Transverse colon (tissue), 4 donors: ENCODE measurements around the gene DNAJA3. TPM values are rescaled to one million over a fixed set of nuclear protein-coding genes. Genes with fewer than 3 reads are reported as not detected.
"Not testable (repeated sequence)": the region's sequence is repeated elsewhere in the genome, so short reads cannot be mapped to it uniquely, and the experiment has no call there.

ENCODE experiments used
- DNase-seq: peaks from one replicate; pipeline ENCODE4 v3.0.0-alpha.2; 2019
- H3K27ac ChIP-seq, 4 donors: fragments of 200-600 bp; sonication (generic); 2 replicates each; pipeline ENCODE4 v1.5.1; 2016 to 2018; ENCODE audit warnings: inconsistent platforms in 4 of 4
- H3K27me3 ChIP-seq: fragments of 200-600 bp; sonication (generic); 2 replicates; pipeline ENCODE4 v1.5.1; 2017; ENCODE audit warnings: inconsistent platforms
- H3K36me3 ChIP-seq, 4 donors: fragments of 200-600 bp; sonication (generic); 2 replicates each; pipeline ENCODE4 v1.5.1; 2017 to 2019; ENCODE audit warnings: inconsistent platforms in 4 of 4
- H3K4me1 ChIP-seq, 4 donors: fragments of 200-600 bp; sonication (generic); 2 replicates each; pipeline ENCODE4 v1.5.1; 2017 to 2020; ENCODE audit warnings: inconsistent platforms in 4 of 4
- H3K4me3 ChIP-seq, 4 donors: fragments of 200-600 bp; sonication (generic); 1 replicate in 1 of 4; 2 replicates in 3 of 4; pipeline versions ENCODE4 v1.5.1 to v1.6.1; 2017 to 2019; ENCODE audit warnings: inconsistent platforms in 4 of 4
- H3K9me3 ChIP-seq, 2 donors: fragments of 200-600 bp; sonication (generic); 2 replicates each; pipeline ENCODE4 v1.5.1; 2017 to 2019; ENCODE audit warnings: inconsistent platforms in 2 of 2
- EP300 ChIP-seq: sonication (generic); formaldehyde crosslinking; IDR thresholded peaks from one replicate; pipeline ENCODE4 v1.6.1; 2017; ENCODE audit warnings: antibody characterized with exemption, low read depth
- POLR2A ChIP-seq: fragments of 450-650 bp; IDR thresholded peaks from one replicate; pipeline ENCODE4 v1.6.1; 2016; ENCODE audit warnings: antibody characterized with exemption, mild to moderate bottlenecking, moderate library complexity
- POLR2AphosphoS5 ChIP-seq, 3 donors: sonication (generic); formaldehyde crosslinking; IDR thresholded peaks; one replicate each; pipeline ENCODE4 v1.6.1; 2016; ENCODE audit warnings: antibody characterized with exemption in 3 of 3
- WGBS, 2 donors: methylation state at CpG; one replicate each; pipeline ENCODE4 v1.1.5; 2018; ENCODE audit warnings: low coverage in 1 of 2; 5-methylcytosine and 5-hydroxymethylcytosine counted together
- in situ Hi-C, 4 donors: fragments of 200-750 bp; cut with MboI; loops; one replicate each; pipeline versions ENCODE4 v1.15.0 to v1.15.1; 2017; ENCODE audit warnings: low sequenced_read_pairs in 3 of 4, low pct_ligation_motif_present in 1 of 4, low pct_unique_long_range_greater_than_20kb in 1 of 4
- intact Hi-C: fragments of 100-400 bp; cut with DNase I; formaldehyde crosslinking; loops from one replicate; pipeline ENCODE4 v1.15.1; 2023; ENCODE audit warnings: low total_unique reads
- total RNA-seq, 4 donors: library from RNA; depleted of rRNA; stranded (reverse); fragments of >200 nt; gene quantifications; one replicate each; pipeline ENCODE4 v1.1.0, GENCODE V29; 2016
- TF ChIP-seq, protein P1 (sequence below), 5 experiments: fragments of 200-600 bp in 3 of 5; fragments of 450-650 bp in 2 of 5; sonication (generic) in 3 of 5; IDR thresholded peaks; 1 replicate in 2 of 5; 2 replicates in 3 of 5; pipeline ENCODE4 v1.5.1; 2016 to 2017; ENCODE audit warnings: antibody characterized with exemption in 5 of 5, inconsistent platforms in 3 of 5, mild to moderate bottlenecking in 2 of 5, moderate library complexity in 1 of 5

Gene DNAJA3
- total RNA-seq, 4 donors from 2014 or later: 49.0 to 126 (median 75.5) TPM

DNA sequence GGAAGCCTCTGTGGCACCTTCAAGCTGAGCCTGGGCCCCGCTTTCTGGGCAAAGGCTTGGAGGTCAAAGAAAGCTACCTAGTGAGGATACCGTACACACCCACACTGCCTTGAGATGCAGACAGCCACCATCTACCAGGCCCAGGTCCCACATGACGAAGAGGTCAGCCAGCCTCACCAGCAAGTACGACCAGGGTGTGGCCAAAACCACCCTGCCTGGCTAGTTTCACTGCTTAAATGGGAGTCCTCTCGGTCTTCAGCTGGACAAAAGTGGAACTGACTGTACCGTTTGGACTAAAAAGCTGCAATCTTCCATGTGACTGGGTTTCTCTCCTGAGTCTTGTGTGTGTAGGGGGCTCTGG is 32.4 kb upstream of the DNAJA3 start:
- no peak overlapping the region for H3K4me3 ChIP-seq
- intact Hi-C loops: no loop called here
- H3K4me1 ChIP-seq: peaks cover 3 to 14% (median 7%) of the 10 kb centered on the region in 4 donors
- H3K36me3 ChIP-seq: peaks cover 0 to 5% (median 0%) of the 10 kb centered on the region in 4 donors
- no peak for DNase-seq
- in situ Hi-C loops: no loop called here
- H3K9me3 ChIP-seq: no peaks in the 10 kb centered on the region
- TF ChIP-seq EP300 (no peak), POLR2A (no peak), POLR2AphosphoS5 (IDR thresholded peaks at IDR 0.05) (no peak)
- TF ChIP-seq, protein P1, sequence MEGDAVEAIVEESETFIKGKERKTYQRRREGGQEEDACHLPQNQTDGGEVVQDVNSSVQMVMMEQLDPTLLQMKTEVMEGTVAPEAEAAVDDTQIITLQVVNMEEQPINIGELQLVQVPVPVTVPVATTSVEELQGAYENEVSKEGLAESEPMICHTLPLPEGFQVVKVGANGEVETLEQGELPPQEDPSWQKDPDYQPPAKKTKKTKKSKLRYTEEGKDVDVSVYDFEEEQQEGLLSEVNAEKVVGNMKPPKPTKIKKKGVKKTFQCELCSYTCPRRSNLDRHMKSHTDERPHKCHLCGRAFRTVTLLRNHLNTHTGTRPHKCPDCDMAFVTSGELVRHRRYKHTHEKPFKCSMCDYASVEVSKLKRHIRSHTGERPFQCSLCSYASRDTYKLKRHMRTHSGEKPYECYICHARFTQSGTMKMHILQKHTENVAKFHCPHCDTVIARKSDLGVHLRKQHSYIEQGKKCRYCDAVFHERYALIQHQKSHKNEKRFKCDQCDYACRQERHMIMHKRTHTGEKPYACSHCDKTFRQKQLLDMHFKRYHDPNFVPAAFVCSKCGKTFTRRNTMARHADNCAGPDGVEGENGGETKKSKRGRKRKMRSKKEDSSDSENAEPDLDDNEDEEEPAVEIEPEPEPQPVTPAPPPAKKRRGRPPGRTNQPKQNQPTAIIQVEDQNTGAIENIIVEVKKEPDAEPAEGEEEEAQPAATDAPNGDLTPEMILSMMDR (IDR thresholded peaks at IDR 0.05): no peak
- 63% methylated on average over 6 of the region's 6 CpGs; no CpG with 5 or more reads in 1 of the 2 donors for WGBS, 2 donors
- H3K27me3 ChIP-seq: no peaks in the 10 kb centered on the region
- peak overlapping the region; percentile 30 to 67 (median 38) for H3K27ac ChIP-seq

DNA sequence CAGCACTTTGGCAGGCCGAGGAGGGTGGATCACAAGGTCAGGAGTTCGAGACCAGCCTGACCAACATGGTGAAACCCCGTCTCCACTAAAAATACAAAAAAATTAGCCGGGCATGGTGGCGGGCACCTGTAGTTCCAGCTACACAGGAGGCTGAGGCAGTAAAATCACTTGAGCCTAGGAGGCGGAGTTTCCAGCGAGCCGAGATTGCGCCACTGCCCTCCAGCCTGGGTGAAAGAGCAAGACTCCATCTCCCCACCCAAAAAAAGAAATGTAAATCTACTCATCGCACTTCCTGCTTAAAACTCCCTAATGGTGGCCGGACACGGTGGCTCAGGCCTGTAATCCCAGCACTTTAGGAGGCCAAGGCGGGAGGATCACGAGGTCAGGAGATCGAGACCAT is 31.8 kb upstream of the DNAJA3 start:
- H3K27me3 ChIP-seq, H3K4me3 ChIP-seq, H3K9me3 ChIP-seq, intact Hi-C loops, H3K36me3 ChIP-seq, DNase-seq, in situ Hi-C loops: not testable (repeated sequence)
- WGBS, 2 donors: 94 to 100% methylated on average over 2 to 15 of the region's 15 CpGs
- H3K27ac ChIP-seq: peak overlapping the region in 1 of 4 donors; percentile 35
- H3K4me1 ChIP-seq: peaks cover 3 to 14% (median 7%) of the 10 kb centered on the region in 4 donors

DNA sequence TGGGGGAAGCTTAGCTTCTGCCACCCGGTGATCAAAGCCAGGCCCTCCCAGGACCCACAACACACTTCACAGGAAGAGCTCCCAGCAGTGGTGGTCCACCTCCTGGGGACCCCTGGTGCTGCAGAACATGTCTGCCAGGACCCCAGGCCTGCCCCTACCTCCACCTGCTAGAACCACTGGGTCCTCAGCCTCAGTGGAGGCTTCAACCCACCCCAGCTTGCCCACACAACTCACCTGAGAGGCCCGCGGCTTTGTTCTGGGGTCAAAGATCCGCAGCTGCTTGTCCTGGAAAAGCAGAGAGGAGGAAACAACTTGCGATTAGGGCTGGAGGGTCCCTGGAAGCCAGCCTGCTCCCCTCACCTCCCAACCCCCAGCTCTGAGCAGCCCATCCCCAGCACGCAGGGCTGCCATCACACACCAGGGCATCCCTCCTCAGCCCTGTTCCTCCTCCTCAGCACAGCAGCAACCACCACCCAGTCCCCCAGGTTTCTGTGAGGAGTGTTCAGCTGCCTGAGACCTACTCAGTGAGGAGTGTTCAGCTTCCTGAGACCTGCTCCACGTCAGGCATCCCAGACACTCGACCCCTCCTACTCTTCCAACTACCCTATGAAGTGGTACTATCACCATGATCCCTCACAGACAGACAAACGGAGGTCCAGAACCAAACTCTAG is 30.5 kb upstream of the DNAJA3 start:
- Histone ChIP-seq H3K36me3 (peaks cover 0 to 5% (median 0%) of the 10 kb centered on the region in 4 donors), H3K9me3 (no peaks in the 10 kb centered on the region), H3K27me3 (no peaks in the 10 kb centered on the region), H3K27ac (no peak overlapping the region), H3K4me1 (peaks cover 3 to 14% (median 7%) of the 10 kb centered on the region in 4 donors), H3K4me3 (no peak overlapping the region)
- in situ Hi-C loops (no loop called here), intact Hi-C loops (no loop called here)
- DNase-seq: no peak
- no peak for TF ChIP-seq EP300
- TF ChIP-seq POLR2A: no peak
- TF ChIP-seq, protein P1 (IDR thresholded peaks at IDR 0.05): no peak
- TF ChIP-seq POLR2AphosphoS5 (IDR thresholded peaks at IDR 0.05): no peak
- WGBS, 2 donors: 84% methylated on average over 9 of the region's 9 CpGs; no CpG with 5 or more reads in 1 of the 2 donors

DNA sequence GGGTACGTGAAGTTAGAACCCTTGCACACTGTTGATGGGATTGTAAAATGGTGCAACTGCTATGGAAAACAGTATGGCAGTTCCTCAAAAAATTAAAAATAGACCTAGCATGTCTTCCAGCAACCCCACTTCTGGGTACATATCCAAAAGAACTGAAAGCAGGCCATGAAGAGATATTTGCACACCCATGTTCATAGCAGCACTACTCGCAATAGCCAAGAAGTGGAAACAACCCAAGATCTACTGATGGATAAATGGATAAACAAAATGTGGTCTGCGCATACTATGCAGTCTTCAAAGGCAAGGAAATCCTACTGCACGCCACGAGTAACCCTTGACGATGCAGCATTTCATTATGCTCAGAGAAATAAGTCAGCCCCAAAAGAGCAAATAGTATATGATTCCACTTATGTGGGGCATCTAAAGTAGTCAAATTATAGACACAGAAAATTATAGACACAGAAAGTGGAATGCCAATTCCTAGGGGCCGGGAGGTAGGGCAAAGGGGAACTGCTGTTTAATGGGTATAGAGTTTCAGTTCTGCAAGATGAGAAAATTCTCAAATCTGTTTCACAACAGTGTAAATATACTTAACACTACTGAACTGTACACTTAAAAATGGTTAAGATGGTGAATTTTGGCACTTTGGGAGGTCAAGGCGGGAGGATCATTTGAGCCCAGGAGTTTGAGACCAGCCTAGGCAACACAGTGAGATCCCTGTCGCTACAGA is 26.5 kb upstream of the DNAJA3 start:
- Histone ChIP-seq H3K27ac (no peak overlapping the region), H3K27me3 (no peaks in the 10 kb centered on the region), H3K36me3 (peaks cover 0 to 5% (median 0%) of the 10 kb centered on the region in 4 donors), H3K4me1 (peaks cover 0 to 5% (median 4%) of the 10 kb centered on the region in 4 donors), H3K4me3 (no peak overlapping the region), H3K9me3 (no peaks in the 10 kb centered on the region)
- in situ Hi-C loops (no loop called here), intact Hi-C loops (no loop called here)
- no peak for DNase-seq
- TF ChIP-seq EP300: no peak
- no peak for TF ChIP-seq POLR2A
- TF ChIP-seq, protein P1 (IDR thresholded peaks at IDR 0.05): no peak
- no peak for TF ChIP-seq POLR2AphosphoS5 (IDR thresholded peaks at IDR 0.05)
- WGBS, 2 donors: 90 to 98% methylated on average over 9 of the region's 9 CpGs
